Activated CD4-positive, alpha-beta T cell treated with anti-CD3 and anti-CD28 coated beads, Interleukin-2, Interleukin-4, amounts not matched to agents 100 ng/mL and 50 ng/mL, durations not matched to agents 16 hours and 8 hours (primary cell): ENCODE results near the gene KATNAL2.
"Not testable (repeated sequence)": the region's sequence is repeated elsewhere in the genome, so short reads cannot be mapped to it uniquely, and the experiment has no call there.

Experiments used
- DNase-seq: peaks from one replicate; pipeline ENCODE4 v3.0.0-alpha.2; 2020; ENCODE audit warnings: low spot score

KATNAL2 gene

DNA sequence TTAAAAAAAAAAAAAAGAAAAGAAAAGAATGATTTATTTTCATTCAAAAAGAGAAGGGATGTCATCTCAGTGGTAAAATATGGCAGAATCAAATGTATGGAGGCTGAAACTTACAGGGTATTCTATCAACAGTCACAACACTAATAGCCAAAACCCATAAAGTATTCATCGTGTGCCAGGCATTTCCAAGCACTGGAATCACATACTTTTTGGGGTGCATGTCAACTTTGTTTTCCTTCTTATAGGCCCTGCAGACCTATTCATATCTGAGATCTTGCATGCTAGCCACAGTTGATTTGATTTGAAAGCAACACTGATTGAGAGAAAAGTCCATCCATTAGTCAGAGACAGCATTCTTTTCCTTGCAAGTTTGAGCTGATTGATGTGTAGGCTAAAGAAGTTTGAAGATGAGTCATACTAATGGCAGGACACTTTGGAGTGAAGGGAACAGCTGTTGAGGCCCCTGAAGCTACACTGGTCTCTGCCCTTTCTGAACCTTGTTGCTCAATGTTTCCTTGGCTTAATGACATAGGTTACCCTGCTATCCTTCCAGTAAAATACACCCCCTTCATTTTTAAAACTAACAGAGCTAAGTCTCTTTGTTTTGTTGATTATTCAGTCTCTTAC is 22.0 kb downstream of the KATNAL2 start:
- DNase-seq = no peak

DNA sequence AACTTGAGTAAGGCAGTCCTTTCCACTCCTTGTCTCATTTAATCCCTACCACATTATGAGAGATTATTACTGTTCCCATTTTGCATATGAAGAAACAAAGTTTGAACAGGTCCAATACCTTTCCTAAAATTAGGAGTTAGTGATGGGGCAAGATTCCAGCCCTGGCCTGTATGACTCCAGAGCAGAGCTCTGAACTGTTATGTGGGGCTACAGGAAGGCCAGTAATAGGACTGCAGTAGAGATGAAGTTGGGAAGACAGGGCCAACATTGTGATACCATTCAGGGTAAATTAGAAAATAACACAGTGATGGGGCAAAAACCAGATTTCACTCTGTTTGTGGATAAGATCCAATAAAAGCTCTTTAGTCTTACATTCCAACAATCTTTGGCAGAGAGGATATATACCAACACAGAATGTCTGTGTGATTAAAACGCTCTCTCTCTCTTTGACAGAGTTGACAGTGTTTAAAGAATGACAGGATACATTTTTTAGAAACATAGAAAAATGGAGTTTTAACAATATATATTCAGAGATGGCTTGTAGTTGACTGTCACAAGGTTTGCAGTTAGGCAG is 22.7 kb downstream of the KATNAL2 start:
- DNase-seq = no peak

GRCh38 chr18:46942646-46943045 is 25.2 kb downstream of the KATNAL2 start:
- DNase-seq = no peak

GRCh38 chr18:46946656-46947282 is 29.4 kb downstream of the KATNAL2 start:
- peak; percentile 62 for DNase-seq

DNA sequence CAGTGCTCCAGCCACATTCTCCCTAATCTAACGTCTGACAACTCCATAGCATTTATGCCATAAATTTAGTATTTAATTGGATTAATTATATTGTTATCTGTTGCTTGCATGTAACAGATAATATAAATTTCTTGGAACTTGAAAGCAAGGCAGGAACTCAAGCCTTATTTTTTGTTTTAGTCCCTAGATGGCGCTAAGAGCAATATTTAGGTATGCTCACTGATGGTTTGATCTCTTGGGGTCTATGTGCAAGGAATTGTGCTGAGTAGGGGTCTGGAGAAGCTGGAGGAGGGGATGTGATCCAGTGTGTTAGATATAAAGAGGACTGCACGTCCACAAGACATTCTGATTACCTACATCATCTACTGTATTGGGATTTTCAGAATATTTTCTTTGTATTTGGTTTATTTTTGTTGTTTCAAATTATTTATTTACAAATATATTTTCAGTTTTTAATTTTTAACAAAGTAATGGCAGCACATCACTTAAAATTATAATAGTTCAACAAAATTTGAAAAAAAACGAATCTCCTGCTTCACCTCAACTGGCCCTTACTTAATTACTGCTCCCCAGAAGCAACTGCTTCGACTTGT is 32.8 kb downstream of the KATNAL2 start:
- DNase-seq = no peak

- DNase-seq = no peak
Observed at GRCh38 chr18:46953195-46953594, 35.8 kb downstream of the KATNAL2 start.

- DNase-seq = no peak
Observed at GRCh38 chr18:46958209-46958608, 40.8 kb downstream of the KATNAL2 start.

- not testable (repeated sequence) for DNase-seq
Observed at GRCh38 chr18:46963656-46964578, 46.5 kb downstream of the KATNAL2 start.

DNA sequence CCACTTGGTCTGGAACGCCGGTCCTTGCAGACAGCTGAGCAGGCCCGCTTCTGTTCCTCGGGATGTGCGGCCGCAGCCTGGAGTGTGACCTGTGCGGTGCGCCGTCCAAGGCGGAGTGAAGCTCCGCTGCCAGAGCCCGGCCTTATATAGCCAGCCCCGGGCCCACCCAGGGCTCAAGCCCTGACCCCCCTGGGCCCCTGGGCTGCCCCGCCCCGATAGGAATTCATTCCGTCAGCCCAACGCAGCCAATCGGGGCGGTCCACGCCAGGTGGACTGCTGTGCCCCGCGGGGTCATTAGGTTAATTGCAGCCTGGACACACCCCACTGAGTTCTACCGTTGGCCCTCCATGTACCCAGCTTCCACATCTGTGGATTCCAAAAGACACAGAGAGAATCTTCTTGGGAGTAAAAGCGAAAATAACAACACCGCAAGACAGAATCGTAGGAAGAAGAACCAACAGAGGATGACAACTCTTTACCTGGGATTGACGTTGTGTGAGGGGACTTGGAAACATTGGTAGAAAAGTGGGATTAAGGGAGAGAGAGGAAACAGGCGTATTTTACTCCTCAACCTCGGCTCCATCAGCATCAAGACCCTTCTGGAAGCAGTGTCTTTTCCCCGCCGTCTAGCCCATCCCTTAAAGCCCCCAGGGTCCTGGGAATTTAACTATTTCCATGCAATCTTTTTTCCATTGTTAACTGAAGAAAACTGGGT is 47.3 kb downstream of the KATNAL2 start:
- DNase-seq = not testable (repeated sequence)

- DNase-seq = not testable (repeated sequence)
Observed at GRCh38 chr18:46966266-46966665, 48.9 kb downstream of the KATNAL2 start.

GRCh38 chr18:46969551-46969950 is 52.1 kb downstream of the KATNAL2 start:
- DNase-seq = not testable (repeated sequence)

DNA sequence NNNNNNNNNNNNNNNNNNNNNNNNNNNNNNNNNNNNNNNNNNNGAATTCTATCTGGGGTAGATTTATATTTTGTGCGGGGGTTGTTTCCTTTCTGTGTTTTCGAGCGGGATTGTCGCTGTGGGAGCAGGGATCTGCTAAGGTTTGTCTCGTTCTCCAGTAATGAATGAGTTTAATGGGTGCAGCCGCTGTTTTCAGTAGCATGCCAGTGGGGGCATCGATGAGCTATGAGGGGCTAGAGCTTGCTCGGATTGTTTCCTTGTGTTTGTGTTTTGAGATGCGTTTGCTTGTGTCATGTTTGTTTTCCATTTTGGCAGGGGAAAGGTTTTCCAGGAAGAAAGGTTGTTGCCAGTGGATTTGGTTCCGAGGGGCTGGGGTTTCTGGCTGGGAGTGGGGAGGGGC is 102.5 kb downstream of the KATNAL2 start:
- not testable (repeated sequence) for DNase-seq

DNA sequence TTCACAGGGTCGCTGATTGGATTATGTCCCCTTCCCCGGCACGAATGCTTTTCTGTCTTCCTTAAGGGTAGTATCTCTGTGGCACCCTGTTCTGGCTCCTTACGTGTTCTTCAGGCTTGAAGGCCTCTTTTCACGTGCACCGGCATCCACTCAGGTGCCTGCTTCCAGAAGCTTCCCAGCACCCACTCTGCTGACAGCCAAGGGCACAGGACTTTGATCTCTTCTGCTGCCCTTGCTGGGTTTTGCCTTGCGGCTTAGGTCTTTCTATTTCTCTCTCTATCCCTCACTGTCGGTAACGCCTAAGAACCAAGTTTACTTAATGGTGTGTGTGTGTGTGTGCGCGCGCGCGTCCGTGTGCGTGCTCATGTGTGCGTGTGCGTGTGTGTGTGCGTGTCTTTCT is 103.4 kb downstream of the KATNAL2 start:
- DNase-seq = not testable (repeated sequence)

- DNase-seq = not testable (repeated sequence)
Observed at GRCh38 chr18:47022821-47023220, 105.4 kb downstream of the KATNAL2 start.

DNA sequence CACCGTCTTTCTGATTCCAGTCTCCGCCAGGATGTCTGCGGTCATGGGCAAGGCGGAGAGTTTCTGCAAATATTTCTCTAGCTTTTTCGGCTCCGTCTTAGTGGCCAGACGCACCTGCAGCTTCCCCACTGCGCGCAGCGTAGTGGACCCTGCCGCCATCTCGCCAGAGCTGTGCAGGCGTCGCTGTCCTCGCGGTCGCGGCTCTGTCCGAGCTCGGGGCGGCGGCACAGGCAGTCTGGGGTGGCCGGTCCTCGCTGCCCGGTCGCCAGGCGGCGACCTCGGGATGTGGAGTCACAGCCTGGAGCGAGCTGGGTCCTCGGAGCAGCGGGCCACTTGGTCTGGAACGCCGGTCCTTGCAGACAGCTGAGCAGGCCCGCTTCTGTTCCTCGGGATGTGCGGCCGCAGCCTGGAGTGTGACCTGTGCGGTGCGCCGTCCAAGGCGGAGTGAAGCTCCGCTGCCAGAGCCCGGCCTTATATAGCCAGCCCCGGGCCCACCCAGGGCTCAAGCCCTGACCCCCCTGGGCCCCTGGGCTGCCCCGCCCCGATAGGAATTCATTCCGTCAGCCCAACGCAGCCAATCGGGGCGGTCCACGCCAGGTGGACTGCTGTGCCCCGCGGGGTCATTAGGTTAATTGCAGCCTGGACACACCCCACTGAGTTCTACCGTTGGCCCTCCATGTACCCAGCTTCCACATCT is 106.5 kb downstream of the KATNAL2 start:
- DNase-seq = not testable (repeated sequence)

DNA sequence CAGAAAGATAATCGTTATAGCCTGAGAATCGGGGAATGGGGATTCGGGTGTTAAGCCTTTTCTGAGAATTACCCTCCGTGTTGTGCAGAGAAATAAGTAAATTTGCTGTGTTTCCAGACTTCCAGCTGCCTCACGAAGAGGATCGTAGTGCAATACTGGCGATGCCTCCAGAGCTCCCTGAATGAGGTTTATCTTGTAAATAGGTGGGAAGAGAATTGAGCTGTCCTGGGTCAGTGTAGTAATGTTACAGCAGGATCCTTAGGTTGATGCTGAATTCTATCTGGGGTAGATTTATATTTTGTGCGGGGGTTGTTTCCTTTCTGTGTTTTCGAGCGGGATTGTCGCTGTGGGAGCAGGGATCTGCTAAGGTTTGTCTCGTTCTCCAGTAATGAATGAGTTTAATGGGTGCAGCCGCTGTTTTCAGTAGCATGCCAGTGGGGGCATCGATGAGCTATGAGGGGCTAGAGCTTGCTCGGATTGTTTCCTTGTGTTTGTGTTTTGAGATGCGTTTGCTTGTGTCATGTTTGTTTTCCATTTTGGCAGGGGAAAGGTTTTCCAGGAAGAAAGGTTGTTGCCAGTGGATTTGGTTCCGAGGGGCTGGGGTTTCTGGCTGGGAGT is 108.3 kb downstream of the KATNAL2 start:
- DNase-seq = not testable (repeated sequence)

- DNase-seq = not testable (repeated sequence)
Observed at GRCh38 chr18:47028738-47029137, 111.3 kb downstream of the KATNAL2 start.

DNA sequence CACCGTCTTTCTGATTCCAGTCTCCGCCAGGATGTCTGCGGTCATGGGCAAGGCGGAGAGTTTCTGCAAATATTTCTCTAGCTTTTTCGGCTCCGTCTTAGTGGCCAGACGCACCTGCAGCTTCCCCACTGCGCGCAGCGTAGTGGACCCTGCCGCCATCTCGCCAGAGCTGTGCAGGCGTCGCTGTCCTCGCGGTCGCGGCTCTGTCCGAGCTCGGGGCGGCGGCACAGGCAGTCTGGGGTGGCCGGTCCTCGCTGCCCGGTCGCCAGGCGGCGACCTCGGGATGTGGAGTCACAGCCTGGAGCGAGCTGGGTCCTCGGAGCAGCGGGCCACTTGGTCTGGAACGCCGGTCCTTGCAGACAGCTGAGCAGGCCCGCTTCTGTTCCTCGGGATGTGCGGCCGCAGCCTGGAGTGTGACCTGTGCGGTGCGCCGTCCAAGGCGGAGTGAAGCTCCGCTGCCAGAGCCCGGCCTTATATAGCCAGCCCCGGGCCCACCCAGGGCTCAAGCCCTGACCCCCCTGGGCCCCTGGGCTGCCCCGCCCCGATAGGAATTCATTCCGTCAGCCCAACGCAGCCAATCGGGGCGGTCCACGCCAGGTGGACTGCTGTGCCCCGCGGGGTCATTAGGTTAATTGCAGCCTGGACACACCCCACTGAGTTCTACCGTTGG is 112.4 kb downstream of the KATNAL2 start:
- DNase-seq = not testable (repeated sequence)

- DNase-seq = not testable (repeated sequence)
Observed at GRCh38 chr18:47030887-47031286, 113.5 kb downstream of the KATNAL2 start.

DNA sequence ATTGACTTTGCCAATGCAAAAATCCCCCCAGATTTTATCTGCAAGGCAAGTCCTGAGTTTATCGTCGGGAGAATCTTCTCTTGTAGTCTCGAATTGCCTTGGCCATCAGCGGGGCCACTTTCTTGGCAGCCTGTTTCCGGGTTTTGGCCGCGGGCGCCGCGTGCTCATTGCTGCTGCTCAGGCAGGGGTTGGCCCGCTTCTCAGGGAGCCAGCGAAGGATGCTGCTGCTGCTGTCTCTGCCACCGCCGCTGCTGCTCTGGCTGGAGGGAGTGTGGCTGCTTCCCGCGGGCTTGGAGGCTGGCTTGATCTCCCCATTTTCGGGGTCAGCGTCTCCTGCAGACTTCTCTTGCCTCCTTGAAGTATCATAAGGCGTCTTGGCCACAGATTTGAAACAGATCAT is 115.5 kb downstream of the KATNAL2 start:
- DNase-seq = no peak
